Stimulated activated CD8-positive, alpha-beta memory T cell treated with anti-CD3 and anti-CD28 coated beads, Interleukin-15, amount 100 ng/mL, for 24 hours (primary cell): ENCODE measurements around the gene SLC6A20.

Experiments
- DNase-seq: peaks from one replicate; pipeline ENCODE4 v3.0.0-alpha.2; 2020; ENCODE audit warnings: low read depth

The SLC6A20 gene

GRCh38 chr3:45777746-45778386 is 18.5 kb downstream of the SLC6A20 start:
- DNase-seq: no peak

- DNase-seq: no peak
Observed at GRCh38 chr3:45777111-45777745, 19.1 kb downstream of the SLC6A20 start.

GRCh38 chr3:45776611-45777010 is 19.7 kb downstream of the SLC6A20 start:
- DNase-seq: no peak

GRCh38 chr3:45776301-45776595 is 20.1 kb downstream of the SLC6A20 start:
- no peak for DNase-seq

GRCh38 chr3:45775571-45776300 is 20.6 kb downstream of the SLC6A20 start:
- no peak for DNase-seq

- DNase-seq: no peak
Observed at GRCh38 chr3:45774581-45775521, 21.5 kb downstream of the SLC6A20 start.

- no peak for DNase-seq
Observed at GRCh38 chr3:45773714-45774449, 22.5 kb downstream of the SLC6A20 start.

GRCh38 chr3:45773072-45773471 is 23.3 kb downstream of the SLC6A20 start:
- no peak for DNase-seq

GRCh38 chr3:45772341-45773035 is 23.8 kb downstream of the SLC6A20 start:
- no peak for DNase-seq

- DNase-seq: no peak
Observed at GRCh38 chr3:45771831-45772230, 24.5 kb downstream of the SLC6A20 start.

GRCh38 chr3:45771166-45771775 is 25.1 kb downstream of the SLC6A20 start:
- no peak for DNase-seq

GRCh38 chr3:45765958-45766357 is 30.4 kb downstream of the SLC6A20 start:
- DNase-seq: no peak

- DNase-seq: no peak
Observed at GRCh38 chr3:45765266-45765851, 31.0 kb downstream of the SLC6A20 start.

- no peak for DNase-seq
Observed at GRCh38 chr3:45763303-45763675, 33.0 kb downstream of the SLC6A20 start.

GRCh38 chr3:45762647-45763302 is 33.6 kb downstream of the SLC6A20 start:
- no peak for DNase-seq

GRCh38 chr3:45761831-45762230 is 34.5 kb downstream of the SLC6A20 start:
- no peak for DNase-seq

GRCh38 chr3:45760878-45761711 is 35.2 kb downstream of the SLC6A20 start:
- no peak for DNase-seq

- no peak for DNase-seq
Observed at GRCh38 chr3:45759851-45760250, 36.5 kb downstream of the SLC6A20 start.

- DNase-seq: no peak
Observed at GRCh38 chr3:45758871-45759270, 37.5 kb downstream of the SLC6A20 start.
